Thyroid gland (tissue), 4 donors: Measurements from ENCODE around the gene ABCB8. TPM values are rescaled to one million over a fixed set of nuclear protein-coding genes. Genes with fewer than 3 reads are reported as not detected.
A peak's percentile ranks its signal among the peaks of the same experiment; 100 is the strongest.

ENCODE experiments used
- DNase-seq, 2 donors: peaks; one replicate each; pipeline ENCODE4 v3.0.0-alpha.2; 2019
- H3K27ac ChIP-seq, 3 donors: fragments of 200-600 bp; sonication (generic); 1 replicate in 2 of 3; 2 replicates in 1 of 3; pipeline ENCODE4 v1.5.1; 2016 to 2019; ENCODE audit warnings: mild to moderate bottlenecking in 1 of 3, moderate library complexity in 1 of 3
- H3K27me3 ChIP-seq: fragments of 200-600 bp; sonication (generic); one replicate; pipeline ENCODE4 v1.5.1; 2019
- H3K36me3 ChIP-seq, 2 donors: fragments of 200-600 bp; sonication (generic); one replicate each; pipeline ENCODE4 v1.5.1; 2016 to 2019
- H3K4me1 ChIP-seq, 2 donors: fragments of 200-600 bp; sonication (generic); one replicate each; pipeline ENCODE4 v1.5.1; 2017 to 2019
- H3K4me3 ChIP-seq, 3 donors: fragments of 200-600 bp; sonication (generic); replicated peaks in 1 of 3; 1 replicate in 2 of 3; 2 replicates in 1 of 3; pipeline ENCODE4 v1.5.1; 2016; ENCODE audit warnings: mild to moderate bottlenecking in 1 of 3
- H3K9me3 ChIP-seq: fragments of 200-600 bp; sonication (generic); one replicate; pipeline ENCODE4 v1.5.1; 2017
- CTCF ChIP-seq, 6 experiments: fragments of 200-600 bp in 3 of 6; fragments of 450-650 bp in 3 of 6; sonication (generic) in 3 of 6; IDR thresholded peaks; one replicate each; pipeline ENCODE4 v1.5.1; 2016 to 2019; ENCODE audit warnings: antibody characterized with exemption in 6 of 6, mild to moderate bottlenecking in 2 of 6, inconsistent platforms in 1 of 6, moderate library complexity in 1 of 6
- POLR2A ChIP-seq, 2 donors: fragments of 450-650 bp; IDR thresholded peaks; one replicate each; pipeline ENCODE4 v1.6.1; 2017; ENCODE audit warnings: antibody characterized with exemption in 2 of 2, mild to moderate bottlenecking in 2 of 2, moderate library complexity in 1 of 2
- WGBS, 2 donors: methylation state at CpG; one replicate each; pipeline ENCODE4 v1.1.5; 2017; 5-methylcytosine and 5-hydroxymethylcytosine counted together
- intact Hi-C: fragments of 100-400 bp; cut with DNase I; formaldehyde crosslinking; loops from one replicate; pipeline ENCODE4 v1.15.1; 2023
- total RNA-seq, 4 donors: library from RNA; depleted of rRNA; stranded (reverse); fragments of >200 nt; gene quantifications; one replicate each; pipeline ENCODE4 v1.2.3, GENCODE V29; 2016

Gene ABCB8
- total RNA-seq, 4 donors from 2014 or later: 39.0 to 74.2 (median 60.9) TPM

GRCh38 chr7:151028948-151029501, 775 bp downstream of the ABCB8 start:
- peak overlapping the region in 1 of 3 donors; percentile 59 for H3K4me3 ChIP-seq
- peak overlapping the region; percentile 7 to 85 (median 77) for H3K27ac ChIP-seq
- no peaks in the 10 kb centered on the region for H3K9me3 ChIP-seq
- no peaks in the 10 kb centered on the region for H3K27me3 ChIP-seq
- TF ChIP-seq POLR2A (IDR thresholded peaks at IDR 0.05): no peak
- TF ChIP-seq CTCF (IDR thresholded peaks at IDR 0.05): no peak
- intact Hi-C loops: no loop called here
- H3K4me1 ChIP-seq: peaks cover 8 to 19% of the 10 kb centered on the region in 2 donors
- DNase-seq: no peak
- 48 to 57% methylated on average over 17 of the region's 17 CpGs for WGBS, 2 donors
- peaks cover 0 to 2% of the 10 kb centered on the region in 2 donors for H3K36me3 ChIP-seq

- no peaks in the 10 kb centered on the region for H3K9me3 ChIP-seq
- no peaks in the 10 kb centered on the region for H3K27me3 ChIP-seq
- intact Hi-C loops: loop anchor here (5.0 kb wide), 1 partner anchor 76 kb away; no protein-coding TSS in a partner anchor
- H3K36me3 ChIP-seq: peaks cover 18% of the 10 kb centered on the region in 2 donors
- no peak overlapping the region for H3K27ac ChIP-seq
- no peak overlapping the region for H3K4me3 ChIP-seq
- H3K4me1 ChIP-seq: peaks cover 8 to 19% of the 10 kb centered on the region in 2 donors
- no peak for DNase-seq
- TF ChIP-seq CTCF (IDR thresholded peaks at IDR 0.05): no peak
- TF ChIP-seq POLR2A (IDR thresholded peaks at IDR 0.05): no peak
- WGBS, 2 donors: 90 to 100% methylated on average over 4 of the region's 4 CpGs
These were observed 2.8 kb downstream of the ABCB8 start for GRCh38 chr7:151031011-151031410.

GRCh38 chr7:151032936-151033863, 5.0 kb downstream of the ABCB8 start:
- 86% methylated on average over 13 to 16 of the region's 17 CpGs for WGBS, 2 donors
- H3K27me3 ChIP-seq: no peaks in the 10 kb centered on the region
- H3K27ac ChIP-seq: no peak overlapping the region
- H3K36me3 ChIP-seq: peaks cover 28% of the 10 kb centered on the region in 2 donors
- intact Hi-C loops: loop anchor here (5.0 kb wide), 1 partner anchor 74 kb away; no protein-coding TSS in a partner anchor
- no peak for DNase-seq
- no peaks in the 10 kb centered on the region for H3K9me3 ChIP-seq
- no peak overlapping the region for H3K4me3 ChIP-seq
- H3K4me1 ChIP-seq: peaks cover 5 to 10% of the 10 kb centered on the region in 2 donors
- TF ChIP-seq POLR2A (IDR thresholded peaks at IDR 0.05): no peak
- TF ChIP-seq CTCF (IDR thresholded peaks at IDR 0.05): no peak

GRCh38 chr7:151033864-151034249, 5.6 kb downstream of the ABCB8 start:
- Histone ChIP-seq H3K4me1 (peaks cover 4 to 15% of the 10 kb centered on the region in 2 donors), H3K27me3 (no peaks in the 10 kb centered on the region), H3K9me3 (no peaks in the 10 kb centered on the region), H3K4me3 (no peak overlapping the region), H3K27ac (no peak overlapping the region), H3K36me3 (peaks cover 28% of the 10 kb centered on the region in 2 donors)
- intact Hi-C loops: loop anchor here (5.0 kb wide), 1 partner anchor 73 kb away; no protein-coding TSS in a partner anchor
- WGBS, 2 donors: 85 to 92% methylated on average over 2 to 5 of the region's 5 CpGs
- TF ChIP-seq POLR2A (IDR thresholded peaks at IDR 0.05): no peak
- TF ChIP-seq CTCF (IDR thresholded peaks at IDR 0.05): no peak
- DNase-seq: no peak
